Stimulated activated naive CD8-positive, alpha-beta T cell treated with anti-CD3 and anti-CD28 coated beads, Interleukin-15, amount 100 ng/mL, for 72 hours (primary cell): Measurements from ENCODE around the gene CHTOP.
"Not testable (repeated sequence)": the region's sequence is repeated elsewhere in the genome, so short reads cannot be mapped to it uniquely, and the experiment has no call there.

Source experiments
- ATAC-seq: fragments of 150-1000 bp; cut with Tn5 transposase; 2 replicates; pipeline ENCODE4 v1.10.0; 2021; ENCODE audit warnings: mild to moderate bottlenecking, moderate library complexity
- DNase-seq, 2 donors: peaks; one replicate each; pipeline ENCODE4 v3.0.0; 2021 to 2022
- H3K27ac Mint-ChIP-seq, 2 donors: one replicate each; pipeline ENCODE4 v1.8.0; 2022; ENCODE audit warnings: mild to moderate bottlenecking in 2 of 2, mixed read lengths in 2 of 2, moderate library complexity in 2 of 2
- H3K27me3 Mint-ChIP-seq: one replicate; pipeline ENCODE4 v1.8.0; 2022; ENCODE audit warnings: mixed read lengths
- H3K4me1 Mint-ChIP-seq: one replicate; pipeline ENCODE4 v1.8.0; 2022; ENCODE audit warnings: mild to moderate bottlenecking, mixed read lengths
- H3K4me3 Mint-ChIP-seq, 2 donors: one replicate each; pipeline ENCODE4 v1.8.0; 2022; ENCODE audit warnings: mild to moderate bottlenecking in 2 of 2, mixed read lengths in 2 of 2, moderate library complexity in 1 of 2
- H3K9me3 Mint-ChIP-seq, 2 donors: one replicate each; pipeline ENCODE4 v1.8.0; 2022; ENCODE audit warnings: mixed read lengths in 2 of 2

The CHTOP gene

DNA sequence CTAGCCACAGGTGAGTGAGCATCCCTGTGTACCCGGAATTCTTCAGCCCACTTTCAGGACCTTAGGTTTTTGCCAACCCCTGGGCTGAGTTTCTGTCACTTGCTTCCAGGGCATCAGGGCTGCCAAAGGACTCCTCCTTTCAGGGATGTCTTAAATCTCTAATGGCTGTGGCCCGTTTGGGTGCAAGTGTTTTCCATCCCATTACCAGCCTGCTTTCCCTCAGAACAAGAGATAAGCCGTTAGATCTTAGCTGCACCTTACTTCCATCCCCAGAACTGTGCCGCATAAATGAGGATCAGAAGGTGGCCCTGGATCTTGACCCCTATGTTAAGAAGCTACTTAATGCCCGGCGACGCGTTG, 25.3 kb downstream of the CHTOP start:
- ATAC-seq: no peak
- no peaks in the 10 kb centered on the region for H3K9me3 Mint-ChIP-seq
- no peaks in the 10 kb centered on the region for H3K27me3 Mint-ChIP-seq

GRCh38 chr1:153659656-153660055, 25.8 kb downstream of the CHTOP start:
- ATAC-seq (no peak), DNase-seq (no peak)
- H3K4me3 Mint-ChIP-seq: peak overlapping the region; percentile 92 to 96
- H3K4me1 Mint-ChIP-seq: peaks cover 34% of the 10 kb centered on the region
- H3K9me3 Mint-ChIP-seq: no peaks in the 10 kb centered on the region
- H3K27me3 Mint-ChIP-seq: no peaks in the 10 kb centered on the region
- H3K27ac Mint-ChIP-seq: peak overlapping the region; percentile 62 to 93

More for the DNA sequence above, 25.3 kb downstream of the CHTOP start:
- Mint-ChIP-seq H3K27ac (peak overlapping the region; percentile 62 to 93), H3K4me3 (peak overlapping the region; percentile 92 to 96), H3K4me1 (peaks cover 34% of the 10 kb centered on the region)
- no peak for DNase-seq

- Mint-ChIP-seq H3K4me1 (peaks cover 37% of the 10 kb centered on the region), H3K27ac (no peak overlapping the region), H3K4me3 (no peak overlapping the region), H3K9me3 (no peaks in the 10 kb centered on the region), H3K27me3 (no peaks in the 10 kb centered on the region)
- DNase-seq: no peak
- ATAC-seq: no peak
Observed at GRCh38 chr1:153661111-153661708, 27.3 kb downstream of the CHTOP start.

DNA sequence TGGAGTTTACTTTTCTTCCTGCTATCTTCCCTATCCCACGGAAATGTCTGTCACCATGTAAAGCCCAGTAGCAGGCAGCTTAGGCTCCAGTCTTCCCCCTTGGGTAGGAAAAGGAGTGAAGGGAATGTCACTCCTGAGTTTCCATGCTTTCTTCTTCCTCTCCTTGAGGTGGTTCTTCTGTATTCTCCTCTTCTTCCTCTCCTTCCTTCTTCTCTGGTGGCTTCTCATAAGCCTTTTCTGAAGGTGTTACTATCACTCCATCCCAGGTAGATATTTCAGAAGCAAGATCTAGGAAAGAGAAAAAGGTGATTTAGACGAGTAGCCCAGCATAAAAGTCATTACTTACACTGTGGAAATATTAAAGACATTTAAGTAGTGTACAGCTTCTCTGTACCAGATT, 28.4 kb downstream of the CHTOP start:
- Mint-ChIP-seq H3K9me3 (no peaks in the 10 kb centered on the region), H3K4me3 (no peak overlapping the region), H3K4me1 (peaks cover 39% of the 10 kb centered on the region), H3K27me3 (no peaks in the 10 kb centered on the region), H3K27ac (no peak overlapping the region)
- DNase-seq: no peak
- ATAC-seq: no peak

DNA sequence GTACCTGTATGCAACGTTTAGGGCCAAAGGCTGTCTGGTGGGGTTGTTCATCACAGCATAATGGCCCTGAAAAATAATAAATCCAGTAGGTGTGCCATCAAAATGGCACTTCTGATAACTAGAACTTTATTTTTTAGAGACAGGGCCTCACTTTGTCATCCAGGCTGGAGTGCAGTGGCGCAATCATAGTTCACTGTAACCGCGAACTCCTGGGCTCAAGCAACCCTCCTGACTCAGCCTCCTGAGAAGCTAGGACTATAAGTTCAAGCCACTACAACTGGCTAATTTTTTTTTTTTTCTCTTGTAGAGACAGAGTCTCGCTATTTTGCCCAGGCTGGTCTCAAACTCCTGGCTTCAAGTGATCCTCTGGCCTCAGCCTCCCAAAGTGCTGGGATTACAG, 29.3 kb downstream of the CHTOP start:
- Mint-ChIP-seq H3K4me1 (peaks cover 33% of the 10 kb centered on the region), H3K27ac (no peak overlapping the region), H3K27me3 (no peaks in the 10 kb centered on the region), H3K4me3 (no peak overlapping the region), H3K9me3 (no peaks in the 10 kb centered on the region)
- no peak for ATAC-seq
- DNase-seq: no peak

- H3K27me3 Mint-ChIP-seq: no peaks in the 10 kb centered on the region
- DNase-seq (no peak), ATAC-seq (no peak)
- H3K9me3 Mint-ChIP-seq: no peaks in the 10 kb centered on the region
- H3K27ac Mint-ChIP-seq: peak overlapping the region in 1 of 2 donors; percentile 71
- H3K4me3 Mint-ChIP-seq: no peak overlapping the region
- peaks cover 9% of the 10 kb centered on the region for H3K4me1 Mint-ChIP-seq
Observed at GRCh38 chr1:153667439-153667838, 33.6 kb downstream of the CHTOP start.

DNA sequence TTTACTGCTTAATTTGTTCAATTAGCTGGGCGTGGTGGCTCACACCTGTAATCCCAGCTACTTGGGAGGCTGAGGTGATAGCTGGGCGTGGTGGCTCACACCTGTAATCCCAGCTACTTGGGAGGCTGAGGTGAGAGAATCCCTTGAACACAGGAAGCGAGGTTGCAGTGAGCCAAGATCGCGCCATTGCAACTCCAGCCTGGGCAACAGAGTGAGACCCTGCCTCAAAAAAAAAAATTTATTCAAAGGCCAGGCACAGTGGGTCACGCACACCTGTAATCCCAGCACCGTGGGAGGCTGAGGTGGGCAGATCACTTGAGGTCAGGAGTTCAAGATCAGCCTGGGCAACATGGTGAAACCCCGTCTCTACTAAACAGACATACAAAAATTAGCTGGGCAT, 34.8 kb downstream of the CHTOP start:
- H3K4me3 Mint-ChIP-seq, H3K9me3 Mint-ChIP-seq, H3K27me3 Mint-ChIP-seq, ATAC-seq, DNase-seq: not testable (repeated sequence)
- peaks cover 19% of the 10 kb centered on the region for H3K4me1 Mint-ChIP-seq
- peak overlapping the region in 1 of 2 donors; percentile 82 for H3K27ac Mint-ChIP-seq

DNA sequence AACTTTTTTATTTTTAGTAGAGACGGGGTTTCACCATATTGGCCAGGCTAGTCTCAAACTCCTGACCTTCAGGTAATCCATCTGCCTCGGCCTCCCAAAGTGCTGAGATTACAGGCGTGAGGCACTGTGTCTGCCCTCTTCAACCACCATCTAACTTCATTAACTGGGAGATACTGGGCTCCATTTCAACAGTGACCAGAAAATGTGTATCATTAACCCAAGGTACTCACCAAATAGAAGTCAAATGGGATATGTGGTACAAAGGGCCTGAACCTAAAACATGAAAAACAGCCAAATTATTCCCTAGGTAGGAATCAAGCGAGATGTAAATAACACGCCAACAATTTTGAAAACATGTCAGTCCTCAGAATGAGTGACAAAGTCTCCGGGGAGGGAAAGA, 35.7 kb downstream of the CHTOP start:
- ATAC-seq (no peak), DNase-seq (no peak)
- Mint-ChIP-seq H3K27ac (peak overlapping the region; percentile 43 to 67), H3K27me3 (no peaks in the 10 kb centered on the region), H3K9me3 (no peaks in the 10 kb centered on the region), H3K4me3 (no peak overlapping the region), H3K4me1 (peaks cover 19% of the 10 kb centered on the region)

DNA sequence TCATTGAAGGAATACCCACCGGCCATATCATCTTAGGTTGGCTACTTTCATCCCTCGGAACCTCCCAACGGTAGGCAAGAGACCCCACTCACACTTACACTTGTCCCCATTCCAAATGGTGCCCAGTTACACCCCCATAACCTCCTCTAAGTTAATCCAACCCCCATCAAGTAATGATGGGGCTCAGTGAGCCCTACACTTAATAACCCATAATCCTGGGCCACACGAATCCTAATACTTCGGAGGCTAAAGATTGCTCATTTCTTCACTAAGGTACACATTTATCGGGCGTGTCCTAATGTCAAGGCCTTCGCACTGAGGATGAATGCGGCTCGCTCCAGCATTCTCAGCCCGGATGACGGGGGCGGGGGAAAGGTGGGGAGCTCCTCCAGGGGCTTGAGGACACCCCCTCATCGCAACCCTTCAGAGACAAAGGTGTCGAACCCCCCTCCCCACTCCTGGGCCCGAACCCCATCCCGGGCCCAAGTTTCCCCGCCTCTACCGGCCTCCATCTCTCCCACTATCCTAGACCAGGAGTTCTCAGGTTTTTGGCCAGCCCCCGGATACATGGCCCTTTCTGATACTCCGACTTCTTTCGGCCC, 36.5 kb downstream of the CHTOP start:
- H3K27ac Mint-ChIP-seq: no peak overlapping the region
- H3K4me1 Mint-ChIP-seq: peaks cover 19% of the 10 kb centered on the region
- ATAC-seq (no peak), DNase-seq (peak in 1 of 2 donors; percentile 25)
- H3K27me3 Mint-ChIP-seq: no peaks in the 10 kb centered on the region
- no peak overlapping the region for H3K4me3 Mint-ChIP-seq
- no peaks in the 10 kb centered on the region for H3K9me3 Mint-ChIP-seq

DNA sequence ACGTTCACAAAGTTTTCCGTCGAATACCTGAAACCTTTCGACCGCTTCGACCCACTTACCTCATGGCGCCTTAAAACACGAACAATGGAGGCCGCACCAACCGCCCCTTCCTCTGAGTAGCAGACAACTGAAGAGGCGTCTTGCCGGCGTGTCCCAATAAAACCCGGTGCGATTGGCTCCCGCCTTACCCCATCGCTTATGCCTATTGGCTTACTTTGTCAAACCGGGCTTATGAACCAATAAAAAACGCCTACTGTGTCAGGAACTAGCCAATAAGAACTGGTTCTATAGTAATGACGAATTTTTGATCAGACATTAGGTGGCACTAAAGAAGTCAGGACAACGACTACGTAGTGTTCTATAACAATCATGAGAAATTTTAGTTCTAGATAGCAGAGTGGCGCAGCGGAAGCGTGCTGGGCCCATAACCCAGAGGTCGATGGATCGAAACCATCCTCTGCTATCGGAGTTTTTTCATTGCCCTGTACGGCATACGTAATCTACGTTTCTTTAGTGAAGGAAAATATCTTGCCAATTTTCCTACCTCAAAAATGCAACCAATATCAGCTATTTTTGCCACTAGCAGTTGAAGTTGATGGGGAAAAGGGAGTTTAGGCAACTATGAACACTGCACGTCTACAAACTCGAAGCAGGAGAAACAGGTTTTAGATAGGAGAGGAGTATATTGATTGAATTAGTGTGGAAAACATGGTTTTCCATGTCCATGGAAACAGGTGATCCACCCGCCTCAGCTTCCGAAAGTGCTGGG, 37.2 kb downstream of the CHTOP start, which contains the start of gene ILF2:
TSS of gene ILF2 (minus strand) at position 135 of the 769 bp plus-strand sequence. CDS start at position 64, 71 bp downstream.
- ATAC-seq: peak; percentile 94
- H3K4me3 Mint-ChIP-seq: no peak within 1 kb of the TSS
- H3K27me3 Mint-ChIP-seq: no peaks in the 10 kb centered on the region
- peaks cover 17% of the 10 kb centered on the region for H3K4me1 Mint-ChIP-seq
- H3K9me3 Mint-ChIP-seq: no peaks in the 10 kb centered on the region
- peak; percentile 97 for DNase-seq
- peak within 1 kb of the TSS; percentile 87 to 92 for H3K27ac Mint-ChIP-seq

- not testable (repeated sequence) for H3K4me3 Mint-ChIP-seq, H3K27me3 Mint-ChIP-seq, H3K9me3 Mint-ChIP-seq
- H3K4me1 Mint-ChIP-seq: peaks cover 14% of the 10 kb centered on the region
- peak overlapping the region; percentile 91 to 92 for H3K27ac Mint-ChIP-seq
- peak; percentile 62 to 74 for DNase-seq
- ATAC-seq: peak; percentile 53
Observed at GRCh38 chr1:153671628-153672353, 37.9 kb downstream of the CHTOP start.

DNA sequence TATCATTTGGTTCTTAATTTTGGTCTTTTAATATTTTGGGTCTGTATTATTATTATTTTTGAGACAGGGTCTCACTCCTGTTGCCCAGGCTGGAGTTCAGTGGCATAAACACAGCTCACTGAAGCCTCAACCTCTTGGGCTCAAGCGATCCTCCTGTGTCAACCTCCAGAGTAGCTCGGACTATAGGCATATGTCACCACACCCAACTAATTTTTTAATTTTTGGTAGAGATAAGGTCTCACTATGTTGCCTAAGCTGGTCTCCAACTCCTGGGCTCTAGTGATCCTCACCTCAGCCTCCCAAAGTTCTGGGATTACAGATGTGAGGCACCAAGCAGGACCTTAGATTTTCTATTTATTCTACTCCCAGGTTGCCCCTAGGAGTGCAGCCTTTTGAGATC, 39.6 kb downstream of the CHTOP start:
- no peaks in the 10 kb centered on the region for H3K9me3 Mint-ChIP-seq
- ATAC-seq (no peak), DNase-seq (no peak)
- peak overlapping the region; percentile 37 to 48 for H3K4me3 Mint-ChIP-seq
- peaks cover 23% of the 10 kb centered on the region for H3K27me3 Mint-ChIP-seq
- H3K27ac Mint-ChIP-seq: peak overlapping the region in 1 of 2 donors; percentile 41
- peaks cover 26% of the 10 kb centered on the region for H3K4me1 Mint-ChIP-seq

DNA sequence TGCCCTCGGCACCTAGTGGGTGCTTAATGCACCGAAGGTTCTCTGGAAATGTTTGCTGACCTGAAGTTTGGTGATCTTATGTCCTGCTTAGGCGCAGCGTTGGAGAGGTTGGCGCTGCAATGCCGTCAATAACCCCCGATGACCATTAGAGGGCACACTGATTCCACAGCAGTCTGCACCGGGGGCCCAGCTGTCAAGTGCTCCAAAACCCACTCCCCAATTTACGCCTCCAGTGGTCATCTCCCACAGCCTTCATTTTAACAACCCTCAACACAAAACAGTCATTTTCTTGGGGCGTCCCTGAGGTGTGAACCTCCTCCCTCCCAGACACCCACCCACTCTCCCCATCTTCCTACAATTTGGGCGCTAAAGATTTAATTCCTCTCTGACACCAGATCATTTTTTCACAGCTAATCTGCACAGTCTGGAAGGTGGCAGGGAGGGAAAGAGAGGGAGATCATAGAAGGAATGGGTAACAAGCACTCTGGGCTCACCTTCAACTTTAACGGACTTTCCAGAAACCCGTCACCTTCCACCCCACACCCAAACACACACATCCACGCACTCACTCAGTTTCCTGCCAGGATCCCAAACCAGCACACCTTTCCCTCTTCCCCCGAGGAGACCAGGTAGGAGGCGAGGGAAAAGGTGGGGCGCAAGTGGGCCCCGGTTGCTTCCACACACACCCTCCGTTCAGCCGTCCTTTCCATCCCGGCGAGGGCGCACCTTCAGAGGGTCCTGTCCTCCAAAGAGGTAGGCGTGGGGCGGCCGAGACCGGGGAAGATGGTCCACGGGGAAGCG, 44.1 kb downstream of the CHTOP start:
- peaks cover 61% of the 10 kb centered on the region for H3K27me3 Mint-ChIP-seq
- H3K27ac Mint-ChIP-seq: no peak overlapping the region
- H3K4me1 Mint-ChIP-seq: peaks cover 35% of the 10 kb centered on the region
- DNase-seq (peak; percentile 51 to 52), ATAC-seq (peak; percentile 62)
- H3K4me3 Mint-ChIP-seq: peak overlapping the region; percentile 70 to 83
- H3K9me3 Mint-ChIP-seq: no peaks in the 10 kb centered on the region

GRCh38 chr1:153678519-153679336, 44.9 kb downstream of the CHTOP start, which contains the start of gene NPR1:
Gene NPR1 (plus strand): TSS chr1:153678688. CDS start chr1:153679109, 421 bp downstream.
- Mint-ChIP-seq H3K4me1 (peaks cover 28% of the 10 kb centered on the region), H3K9me3 (no peaks in the 10 kb centered on the region), H3K4me3 (peak within 1 kb of the TSS; percentile 70 to 83), H3K27ac (no peak within 1 kb of the TSS), H3K27me3 (peaks cover 66% of the 10 kb centered on the region)
- DNase-seq (peak in 1 of 2 donors; percentile 23), ATAC-seq (peak; percentile 61)
